Heart left ventricle (tissue), 13 donors: ENCODE data around the gene ACSL4.

Experiments used
- CTCF ChIP-seq, 12 donors: fragments of 200-600 bp; sonication (generic) in 4 of 12; IDR thresholded peaks; one replicate each; pipeline versions ENCODE4 v1.5.0 to v1.8.0; 2018 to 2022; ENCODE audit warnings: antibody characterized with exemption in 12 of 12, mild to moderate bottlenecking in 5 of 12
- POLR2A ChIP-seq, 2 donors: fragments of 450-650 bp; IDR thresholded peaks; one replicate each; pipeline ENCODE4 v1.6.1; 2017; ENCODE audit warnings: antibody characterized with exemption in 2 of 2, mild to moderate bottlenecking in 2 of 2, moderate library complexity in 2 of 2
- donor health status: ischemic (EF 13 %, LVEDD 7.1; RV severe dilation, severe dysfunction).
- donor health status: DM: no; HTN: yes; CAD: no.
- donor health status: DM: no; HTN: no; CAD: no.
- donor health status: ischemic (EF 25% LVEDD 6.9; RV normal size, moderate dysfunction).
- donor health status: ischemic (EF 25% LVEDD 5.7; RV mildly dilated, moderate dysfunction).
- donor health status: ischemic (EF 35%, LVEDD 5.7; RV mildly dilated, moderate dysfunction).
- donor health status: nonischemic (EF 11% LVEDD 7.7; RV severe dilation, severe dysfunction).
- donor health status: DM: yes; HTN: yes; CAD: no.
- donor health status: PGD.
- donor health status: ischemic (EF 29% LVEDD 5.4; RV normal size, mild dysfunction).
- donor health status: nonischemic (EF 23%, LVEDD 6.1; RV moderate dilation, normal function).

- TF ChIP-seq CTCF (IDR thresholded peaks at IDR 0.05) (no peak), POLR2A (IDR thresholded peaks at IDR 0.05) (no peak)
These were observed 4.9 kb downstream of the ACSL4 start for GRCh38 chrX:109728173-109728535.
